Neural progenitor cell (in vitro differentiated cells): ENCODE results near the gene CCDC73.
"Not testable (repeated sequence)": the region's sequence is repeated elsewhere in the genome, so short reads cannot be mapped to it uniquely, and the experiment has no call there.

Experiments used
- CTCF ChIP-seq: fragments of 200-600 bp; sonication (generic); IDR thresholded peaks from 2 replicates; pipeline ENCODE4 v1.5.1; 2017; ENCODE audit warnings: antibody characterized with exemption, mild to moderate bottlenecking
- EZH2 ChIP-seq: fragments of 200-600 bp; sonication (generic); IDR thresholded peaks from 2 replicates; pipeline ENCODE4 v1.6.1; 2017; ENCODE audit warnings: antibody characterized with exemption, mild to moderate bottlenecking, moderate library complexity

DNA sequence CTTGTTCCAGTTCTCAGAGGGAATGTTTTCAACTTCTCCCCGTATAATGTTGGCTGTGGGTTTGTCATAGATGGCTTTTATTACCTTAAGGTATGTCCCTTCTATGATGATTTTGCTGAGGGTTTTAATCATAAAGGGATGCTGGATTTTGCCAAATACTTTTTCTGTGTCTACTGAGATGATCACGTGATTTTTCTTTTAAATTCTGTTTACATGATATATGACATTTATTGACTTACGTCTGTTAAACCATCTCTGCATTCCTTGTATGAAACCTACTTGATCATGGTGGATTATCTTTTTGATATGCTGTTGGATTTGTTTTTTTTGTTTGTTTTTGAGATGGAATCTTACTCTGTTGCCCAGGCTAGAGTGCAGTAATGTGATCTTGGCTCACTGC is 85.5 kb downstream of the CCDC73 start:
- not testable (repeated sequence) for TF ChIP-seq CTCF, EZH2
